Hepatocyte (in vitro differentiated cells): ENCODE data around the gene FAM221B. TPM values are rescaled to one million over a fixed set of nuclear protein-coding genes. Genes with fewer than 3 reads are reported as not detected.
A peak's percentile ranks its signal among the peaks of the same experiment; 100 is the strongest.

Source experiments
- DNase-seq: peaks from one replicate; pipeline ENCODE4 v3.0.0-alpha.2; 2016; ENCODE audit warnings: low spot score
- H2AFZ ChIP-seq: fragments of 200-600 bp; sonication (generic); 2 replicates; pipeline ENCODE4 v1.6.0; 2016; ENCODE audit warnings: antibody characterized with exemption, mild to moderate bottlenecking
- H3K27ac ChIP-seq: fragments of 200-600 bp; sonication (generic); 2 replicates; pipeline ENCODE4 v1.5.1; 2016; ENCODE audit warnings: mild to moderate bottlenecking
- H3K27me3 ChIP-seq: fragments of 200-600 bp; sonication (generic); 2 replicates; pipeline ENCODE4 v1.6.1; 2016
- H3K36me3 ChIP-seq: fragments of 200-600 bp; sonication (generic); replicated peaks from 2 replicates; pipeline ENCODE4 v1.5.1; 2016; ENCODE audit warnings: low read depth; ENCODE audit not compliant: insufficient read depth
- H3K4me1 ChIP-seq: fragments of 200-600 bp; sonication (generic); 2 replicates; pipeline ENCODE4 v1.5.1; 2016; ENCODE audit warnings: mild to moderate bottlenecking, moderate library complexity; ENCODE audit not compliant: insufficient read depth
- H3K4me2 ChIP-seq: fragments of 200-600 bp; sonication (generic); 2 replicates; pipeline ENCODE4 v1.6.0; 2016
- H3K4me3 ChIP-seq: fragments of 200-600 bp; sonication (generic); 2 replicates; pipeline ENCODE4 v1.5.1; 2016; ENCODE audit warnings: mild to moderate bottlenecking
- H3K79me2 ChIP-seq: fragments of 200-600 bp; sonication (generic); 2 replicates; pipeline ENCODE4 v1.6.0; 2017; ENCODE audit warnings: mild to moderate bottlenecking
- H3K9me2 ChIP-seq: fragments of 200-600 bp; sonication (generic); replicated peaks from 2 replicates; pipeline ENCODE4 v1.6.0; 2017; ENCODE audit warnings: mild to moderate bottlenecking; ENCODE audit not compliant: insufficient read depth
- H3K9me3 ChIP-seq: fragments of 200-600 bp; sonication (generic); 2 replicates; pipeline ENCODE4 v1.5.1; 2016; ENCODE audit warnings: low read depth, mild to moderate bottlenecking
- H4K20me1 ChIP-seq: fragments of 200-600 bp; sonication (generic); 2 replicates; pipeline ENCODE4 v1.6.0; 2016; ENCODE audit warnings: mild to moderate bottlenecking; ENCODE audit not compliant: insufficient read depth, poor library complexity, severe bottlenecking
- EZH2 ChIP-seq: fragments of 200-600 bp; sonication (generic); IDR thresholded peaks from 2 replicates; pipeline ENCODE4 v1.6.1; 2016; ENCODE audit warnings: antibody characterized with exemption, mild to moderate bottlenecking, borderline replicate concordance
- EZH2phosphoT487 ChIP-seq: fragments of 200-600 bp; sonication (generic); IDR thresholded peaks from one replicate; pipeline ENCODE4 v1.6.1; 2018; ENCODE audit warnings: antibody characterized with exemption, mild to moderate bottlenecking, low read depth, moderate library complexity; ENCODE audit not compliant: unreplicated experiment, severe bottlenecking
- WGBS: methylation state at CpG from one replicate; pipeline ENCODE4 v1.1.6; 2016; ENCODE audit warnings: low lambda C conversion rate; ENCODE audit errors: missing lambda C conversion rate; 5-methylcytosine and 5-hydroxymethylcytosine counted together
- polyA plus RNA-seq: library from polyadenylated mRNA; unstranded; fragments of >200 nt; fragmentation: Nextera tagmentation; extraction: Ambion mirVana; gene quantifications from 2 replicates; pipeline ENCODE4 v1.2.1, GENCODE V29; 2016
- total RNA-seq: library from RNA; depleted of rRNA; stranded (reverse); fragments of >200 nt; gene quantifications from 2 replicates; pipeline ENCODE4 v1.2.3, GENCODE V29; 2014
- TF ChIP-seq, protein P1 (sequence below): fragments of 200-600 bp; sonication (generic); IDR thresholded peaks from 2 replicates; pipeline ENCODE4 v1.5.1; 2016; ENCODE audit warnings: antibody characterized with exemption, mild to moderate bottlenecking; ENCODE audit not compliant: poor library complexity

The FAM221B gene
- total and polyA plus RNA-seq, 2 experiments from 2014 or later = not detected

DNA sequence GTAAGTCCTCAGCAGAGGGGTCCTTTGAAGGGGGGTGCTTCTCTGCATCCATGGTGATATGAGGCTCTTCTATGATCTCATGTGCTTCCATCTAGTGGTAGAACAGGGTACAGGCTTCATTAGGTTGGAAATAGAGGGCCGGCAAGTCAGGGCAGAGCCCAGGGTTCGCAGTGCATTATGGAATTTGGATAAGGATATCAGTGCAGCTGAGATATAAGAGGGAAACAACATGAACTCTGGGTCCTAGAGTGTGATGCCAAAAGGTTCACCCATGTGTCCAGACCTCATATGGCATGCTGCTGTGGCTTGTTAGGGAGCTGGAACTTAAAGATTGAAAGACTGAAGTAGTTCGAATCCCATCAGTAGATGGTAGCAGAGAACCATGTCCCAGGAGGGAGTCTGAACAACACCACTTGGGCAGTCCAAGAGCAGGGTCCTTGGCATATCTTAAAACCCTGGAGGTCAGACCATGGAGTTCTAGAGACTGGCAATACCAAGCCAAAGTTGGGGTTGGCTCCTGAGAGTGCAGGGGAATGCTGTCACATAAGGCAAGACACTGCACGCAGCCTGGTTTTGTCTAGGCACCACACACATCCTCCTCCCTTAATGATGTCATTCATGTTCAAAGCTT, 2.3 kb downstream of the FAM221B start:
- Histone ChIP-seq H3K36me3 (no peaks in the 10 kb centered on the region), H3K4me3 (no peak overlapping the region), H4K20me1 (no peaks in the 10 kb centered on the region), H3K9me3 (no peaks in the 10 kb centered on the region), H3K4me1 (peaks cover 19% of the 10 kb centered on the region), H2AFZ (peak overlapping the region; percentile 53), H3K27me3 (no peaks in the 10 kb centered on the region), H3K27ac (no peak overlapping the region), H3K4me2 (no peak overlapping the region), H3K79me2 (peaks cover 11% of the 10 kb centered on the region), H3K9me2 (no peaks in the 10 kb centered on the region)
- DNase-seq = peak; percentile 73
- no peak for TF ChIP-seq EZH2
- TF ChIP-seq EZH2phosphoT487 = no peak
- TF ChIP-seq, protein P1, sequence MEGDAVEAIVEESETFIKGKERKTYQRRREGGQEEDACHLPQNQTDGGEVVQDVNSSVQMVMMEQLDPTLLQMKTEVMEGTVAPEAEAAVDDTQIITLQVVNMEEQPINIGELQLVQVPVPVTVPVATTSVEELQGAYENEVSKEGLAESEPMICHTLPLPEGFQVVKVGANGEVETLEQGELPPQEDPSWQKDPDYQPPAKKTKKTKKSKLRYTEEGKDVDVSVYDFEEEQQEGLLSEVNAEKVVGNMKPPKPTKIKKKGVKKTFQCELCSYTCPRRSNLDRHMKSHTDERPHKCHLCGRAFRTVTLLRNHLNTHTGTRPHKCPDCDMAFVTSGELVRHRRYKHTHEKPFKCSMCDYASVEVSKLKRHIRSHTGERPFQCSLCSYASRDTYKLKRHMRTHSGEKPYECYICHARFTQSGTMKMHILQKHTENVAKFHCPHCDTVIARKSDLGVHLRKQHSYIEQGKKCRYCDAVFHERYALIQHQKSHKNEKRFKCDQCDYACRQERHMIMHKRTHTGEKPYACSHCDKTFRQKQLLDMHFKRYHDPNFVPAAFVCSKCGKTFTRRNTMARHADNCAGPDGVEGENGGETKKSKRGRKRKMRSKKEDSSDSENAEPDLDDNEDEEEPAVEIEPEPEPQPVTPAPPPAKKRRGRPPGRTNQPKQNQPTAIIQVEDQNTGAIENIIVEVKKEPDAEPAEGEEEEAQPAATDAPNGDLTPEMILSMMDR = peak; percentile 72
- WGBS = 55% methylated on average over 4 of the region's 4 CpGs

DNA sequence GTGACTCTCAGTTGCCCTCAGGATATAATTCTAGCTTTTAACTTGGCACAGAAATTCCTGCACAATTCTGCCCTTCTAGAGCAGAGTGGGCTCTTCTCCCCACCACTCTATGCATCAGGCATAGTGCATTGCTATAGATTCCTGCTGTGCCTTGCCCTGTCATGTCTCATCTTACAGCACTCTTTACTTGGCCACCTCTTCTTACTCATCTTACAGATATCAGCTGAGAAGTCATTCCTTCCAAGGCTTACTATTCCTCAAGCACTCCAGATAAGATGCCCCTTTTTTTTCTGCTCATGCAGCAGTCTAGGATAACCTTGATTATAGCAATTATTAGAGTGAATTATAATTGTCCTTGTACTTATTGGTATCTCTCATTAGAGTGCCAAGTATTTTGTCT, 5.6 kb downstream of the FAM221B start:
- Histone ChIP-seq H3K36me3 (no peaks in the 10 kb centered on the region), H3K4me3 (no peak overlapping the region), H3K27ac (no peak overlapping the region), H3K4me2 (no peak overlapping the region), H4K20me1 (no peaks in the 10 kb centered on the region), H3K9me3 (no peaks in the 10 kb centered on the region), H2AFZ (no peak overlapping the region), H3K9me2 (no peaks in the 10 kb centered on the region), H3K27me3 (no peaks in the 10 kb centered on the region), H3K4me1 (no peaks in the 10 kb centered on the region), H3K79me2 (no peaks in the 10 kb centered on the region)
- DNase-seq = no peak
- TF ChIP-seq EZH2 = no peak

DNA sequence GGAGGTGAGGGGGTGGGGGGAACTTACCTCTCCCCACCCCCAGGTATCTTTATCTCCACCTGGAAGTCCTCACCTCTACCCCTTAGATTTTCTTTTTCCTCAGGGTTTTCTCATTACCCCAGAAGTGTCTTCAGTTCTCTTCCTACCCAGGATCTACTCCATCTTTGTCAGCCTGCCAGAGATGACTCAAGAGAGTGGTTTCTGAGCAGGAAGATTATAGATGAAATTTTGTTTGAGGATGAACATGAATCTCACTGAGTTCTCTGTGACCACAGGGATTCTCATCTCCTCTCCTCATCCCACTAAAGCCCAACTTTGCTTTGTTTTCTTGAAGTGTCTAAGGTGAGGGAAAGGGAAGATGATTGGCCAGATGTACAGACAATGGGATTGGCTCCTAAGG, 8.5 kb downstream of the FAM221B start:
- no peak overlapping the region for H3K4me2 ChIP-seq
- no peaks in the 10 kb centered on the region for H3K27me3 ChIP-seq
- no peaks in the 10 kb centered on the region for H3K79me2 ChIP-seq
- no peaks in the 10 kb centered on the region for H3K9me2 ChIP-seq
- no peak for TF ChIP-seq EZH2
- TF ChIP-seq, protein P1 = no peak
- TF ChIP-seq EZH2phosphoT487 = no peak
- H3K27ac ChIP-seq = no peak overlapping the region
- no peak overlapping the region for H2AFZ ChIP-seq
- no peaks in the 10 kb centered on the region for H4K20me1 ChIP-seq
- H3K9me3 ChIP-seq = no peaks in the 10 kb centered on the region
- H3K4me1 ChIP-seq = no peaks in the 10 kb centered on the region
- H3K4me3 ChIP-seq = no peak overlapping the region
- no peak for DNase-seq
- H3K36me3 ChIP-seq = no peaks in the 10 kb centered on the region

DNA sequence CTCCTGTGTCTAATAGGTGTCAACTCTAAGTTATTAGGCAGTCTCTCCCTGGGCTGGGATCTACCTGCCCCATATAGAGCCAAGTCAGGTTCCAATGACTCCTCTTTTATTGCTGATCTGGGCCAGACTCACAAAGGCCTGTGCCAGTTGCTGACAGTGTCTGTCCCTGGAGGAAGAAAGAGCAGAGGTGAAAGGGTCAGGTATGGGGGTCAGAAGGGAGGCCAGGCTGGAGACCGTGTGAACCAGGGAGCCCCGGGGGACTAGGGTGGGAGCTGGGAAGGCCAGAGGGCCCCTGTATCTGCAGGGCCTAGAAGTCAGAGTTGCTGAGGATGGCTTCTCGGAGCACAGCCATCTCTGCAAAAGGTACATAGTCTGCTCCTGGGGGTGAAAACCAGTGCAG, 10.2 kb downstream of the FAM221B start:
- WGBS = 86% methylated on average over 3 of the region's 3 CpGs
- no peak overlapping the region for H3K27ac ChIP-seq

More for the DNA sequence above, 10.2 kb downstream of the FAM221B start:
- Histone ChIP-seq H3K79me2 (no peaks in the 10 kb centered on the region), H2AFZ (no peak overlapping the region), H3K4me3 (no peak overlapping the region), H3K9me3 (no peaks in the 10 kb centered on the region), H3K36me3 (no peaks in the 10 kb centered on the region), H4K20me1 (no peaks in the 10 kb centered on the region), H3K4me2 (no peak overlapping the region), H3K9me2 (no peaks in the 10 kb centered on the region), H3K27me3 (no peaks in the 10 kb centered on the region), H3K4me1 (peaks cover 7% of the 10 kb centered on the region)
- DNase-seq = no peak
- TF ChIP-seq EZH2phosphoT487 (no peak), EZH2 (no peak)
- TF ChIP-seq, protein P1 = no peak
